IMR-90 (cell line): ENCODE results near the gene DDI2. TPM values are rescaled to one million over a fixed set of nuclear protein-coding genes. Genes with fewer than 3 reads are reported as not detected.

Source experiments
- ATAC-seq: fragments of 200-7000 bp; cut with Tn5 transposase; 2 replicates; pipeline ENCODE4 v1.9.1; 2020; ENCODE audit warnings: low read depth, mild to moderate bottlenecking, moderate library complexity
- BruUV-seq: library from RNA; stranded (reverse); fragments of 400-500 nt; replicated peaks from 2 replicates; lab custom pipeline; 2021; lab: Mats Ljungman, UMichigan
- CTCF ChIA-PET: fragments of 300-600 bp; formaldehyde crosslinking; extraction: SDS; loops from one replicate; lab custom pipeline; 2021; ENCODE audit warnings: antibody characterized with exemption; lab: Yijun Ruan, JAX
- POLR2A ChIA-PET: fragments of 300-600 bp; sonication (Branson Sonifier 250); formaldehyde crosslinking; loops from one replicate; lab custom pipeline; 2022; ENCODE audit warnings: antibody characterized with exemption; ENCODE audit not compliant: unreplicated experiment; lab: Charles Lee
- DNase-seq: peaks from one replicate; pipeline ENCODE4 v3.0.0; 2013
- H2AFZ ChIP-seq: replicated peaks from 2 replicates; pipeline ENCODE3; 2013; ENCODE audit warnings: low read length, mild to moderate bottlenecking; ENCODE audit not compliant: poor library complexity
- H2AK5ac ChIP-seq: 2 replicates; pipeline ENCODE4 v1.6.1; 2013; ENCODE audit warnings: low read depth, low read length, inconsistent platforms
- H2AK9ac ChIP-seq: replicated peaks from 2 replicates; pipeline ENCODE3; 2013; ENCODE audit warnings: mild to moderate bottlenecking, low read depth, low read length, moderate library complexity; ENCODE audit not compliant: poor library complexity
- H2BK120ac ChIP-seq: 2 replicates; pipeline ENCODE4 v1.6.1; 2013; ENCODE audit warnings: low read depth, low read length, inconsistent platforms
- H2BK15ac ChIP-seq: 3 replicates; pipeline ENCODE4 v1.6.1; 2013; ENCODE audit warnings: low read depth, low read length, inconsistent platforms
- H2BK20ac ChIP-seq: 2 replicates; pipeline ENCODE4 v1.6.1; 2013; ENCODE audit warnings: low read depth, mild to moderate bottlenecking, inconsistent platforms, low read length, moderate library complexity
- H2BK5ac ChIP-seq: 2 replicates; pipeline ENCODE4 v1.6.1; 2013; ENCODE audit warnings: mild to moderate bottlenecking, low read depth, low read length, inconsistent platforms; ENCODE audit not compliant: poor library complexity, severe bottlenecking
- H3K14ac ChIP-seq: replicated peaks from 2 replicates; pipeline ENCODE4 v1.6.1; 2013; ENCODE audit warnings: low read depth, low read length, inconsistent platforms
- H3K18ac ChIP-seq: 2 replicates; pipeline ENCODE4 v1.6.1; 2013; ENCODE audit warnings: low read depth, low read length, control low read depth
- H3K23ac ChIP-seq: 2 replicates; pipeline ENCODE4 v1.6.1; 2013; ENCODE audit warnings: low read depth, low read length, inconsistent platforms
- H3K27ac ChIP-seq: 2 replicates; pipeline ENCODE4 v1.5.1; 2013; ENCODE audit warnings: mild to moderate bottlenecking, control low read depth, low read length; ENCODE audit not compliant: insufficient read depth
- H3K27me3 ChIP-seq: 2 replicates; pipeline ENCODE4 v1.6.1; 2013; ENCODE audit warnings: low read length; ENCODE audit not compliant: control insufficient read depth, insufficient read depth
- H3K36me3 ChIP-seq: 2 replicates; pipeline ENCODE4 v1.6.1; 2013; ENCODE audit warnings: low read length, mixed read lengths; ENCODE audit not compliant: control insufficient read depth, insufficient read depth
- H3K4ac ChIP-seq: 2 replicates; pipeline ENCODE4 v1.6.1; 2013; ENCODE audit warnings: low read depth, low read length, inconsistent platforms
- H3K4me1 ChIP-seq: 2 replicates; pipeline ENCODE4 v1.6.1; 2013; ENCODE audit warnings: low read length, mixed read lengths; ENCODE audit not compliant: control insufficient read depth, insufficient read depth
- H3K4me2 ChIP-seq: 2 replicates; pipeline ENCODE4 v1.6.1; 2013; ENCODE audit warnings: low read depth, mild to moderate bottlenecking, control low read depth, low read length, moderate library complexity
- H3K4me3 ChIP-seq: 2 replicates; pipeline ENCODE4 v1.5.1; 2013; ENCODE audit warnings: low read depth, mild to moderate bottlenecking, control low read depth, low read length, moderate library complexity; ENCODE audit not compliant: insufficient read depth
- H3K56ac ChIP-seq: 2 replicates; pipeline ENCODE4 v1.6.1; 2013; ENCODE audit warnings: low read length, inconsistent platforms; ENCODE audit not compliant: insufficient read depth; ENCODE audit errors: extremely low read depth
- H3K79me1 ChIP-seq, 2 experiments: 2 replicates each; pipeline ENCODE4 v1.6.1; 2013; ENCODE audit warnings: low read length in 2 of 2, inconsistent platforms in 1 of 2, low read depth in 1 of 2
- H3K9ac ChIP-seq: 2 replicates; pipeline ENCODE4 v1.6.1; 2013; ENCODE audit warnings: low read depth, low read length, control low read depth
- H3K9me1 ChIP-seq: 2 replicates; pipeline ENCODE4 v1.6.1; 2013; ENCODE audit warnings: low read length, inconsistent platforms; ENCODE audit not compliant: insufficient read depth
- H3K9me3 ChIP-seq: 2 replicates; pipeline ENCODE4 v1.6.1; 2013; ENCODE audit warnings: low read length; ENCODE audit not compliant: control insufficient read depth, insufficient read depth
- H4K20me1 ChIP-seq: 2 replicates; pipeline ENCODE4 v1.6.1; 2013; ENCODE audit warnings: low read length, inconsistent platforms; ENCODE audit not compliant: insufficient read depth
- H4K5ac ChIP-seq: 2 replicates; pipeline ENCODE4 v1.6.1; 2013; ENCODE audit warnings: mild to moderate bottlenecking, low read depth, low read length, control low read depth
- H4K8ac ChIP-seq, 2 experiments: 2 replicates each; pipeline ENCODE4 v1.6.1; 2013; ENCODE audit warnings: low read depth in 2 of 2, low read length in 2 of 2, control low read depth in 1 of 2, inconsistent platforms in 1 of 2
- H4K91ac ChIP-seq: 2 replicates; pipeline ENCODE4 v1.6.1; 2013; ENCODE audit warnings: low read depth, low read length, inconsistent platforms; ENCODE audit not compliant: insufficient read depth
- CEBPB ChIP-seq: IDR thresholded peaks from 2 replicates; pipeline ENCODE4 v1.6.1; 2012; ENCODE audit warnings: low read depth, low read length, improper control_type of control experiment
- SMC3 ChIP-seq: fragments of 150-350 bp; IDR thresholded peaks from 2 replicates; pipeline ENCODE4 v1.6.1; 2016; ENCODE audit warnings: low read depth, mild to moderate bottlenecking, antibody characterized with exemption, low read length, moderate library complexity
- WGBS, 2 experiments: methylation state at CpG; one replicate each; pipeline versions ENCODE4 v1.1.5 to v1.1.7; 2013; ENCODE audit warnings: missing lambda C conversion rate in 2 of 2; ENCODE audit not compliant: insufficient read length in 1 of 2; ENCODE audit errors: extremely low coverage in 2 of 2; 5-methylcytosine and 5-hydroxymethylcytosine counted together
- dilution Hi-C: fragments of 300-500 bp; cut with HindIII; formaldehyde crosslinking; loops from one replicate; pipeline ENCODE4 v1.14.3; 2018; ENCODE audit warnings: low sequenced_read_pairs; ENCODE audit not compliant: unreplicated experiment
- in situ Hi-C: fragments of 300-500 bp; cut with MboI; formaldehyde crosslinking; loops from 3 replicates; pipeline ENCODE4 v1.14.3; 2019; ENCODE audit warnings: low sequenced_read_pairs, inconsistent platforms, mixed read lengths
- intact Hi-C: fragments of 100-400 bp; cut with micrococcal nuclease; formaldehyde crosslinking; loops from 2 replicates; pipeline ENCODE4 v1.10.0; 2022
- polyA plus RNA-seq, 3 experiments: library from polyadenylated mRNA; depleted of rRNA; stranded (reverse); fragments of >200 nt; gene quantifications; 2 replicates each; pipeline ENCODE4 v1.2.3, GENCODE V29; 2012; ENCODE audit warnings: low replicate concordance in 1 of 3
- total RNA-seq: library from RNA; depleted of rRNA; stranded (reverse); fragments of >200 nt; gene quantifications from 2 replicates; pipeline ENCODE4 v1.2.3, GENCODE V29; 2012

DDI2 gene
- total and polyA plus RNA-seq, 2 of the 4 experiments (the other 2 are of a cell fraction) = 6.0 to 13.4 TPM

GRCh38 chr1:15570861-15571260, 46.4 kb upstream of the DDI2 start:
- no peaks in the 10 kb centered on the region for H3K9me3 ChIP-seq
- CTCF ChIA-PET = interaction anchor here (0.6 kb wide), 1 partner anchor 10 kb away, joined by 3 read pairs; no protein-coding TSS in a partner anchor
- H2BK120ac ChIP-seq = no peak overlapping the region
- no peak overlapping the region for H4K5ac ChIP-seq
- H3K9me1 ChIP-seq = peaks cover 2% of the 10 kb centered on the region; the same call in 1 of the 2 replicates
- H3K56ac ChIP-seq = no peak overlapping the region
- BruUV-seq = no TSS peak
- no peaks in the 10 kb centered on the region for H3K4me1 ChIP-seq
- POLR2A ChIA-PET = no interaction called here
- ATAC-seq (no peak), DNase-seq (no peak)
- no peaks in the 10 kb centered on the region for H4K20me1 ChIP-seq
- H3K4me2 ChIP-seq = no peak overlapping the region
- no peak overlapping the region for H3K23ac ChIP-seq
- 0 out of 4 replicates have a peak, but pooled peaks cover 0 to 4% of the 10 kb centered on the region in 2 experiments for H3K79me1 ChIP-seq
- H4K8ac ChIP-seq = no peak overlapping the region
- H3K4me3 ChIP-seq = no peak overlapping the region
- H4K91ac ChIP-seq = no peak overlapping the region
- in situ Hi-C loops = no loop called here
- H2AK9ac ChIP-seq = no peak overlapping the region
- H2BK5ac ChIP-seq = no peak overlapping the region
- intact Hi-C loops = no loop called here
- no peak overlapping the region for H3K27ac ChIP-seq
- no peak overlapping the region for H3K9ac ChIP-seq
- H2BK15ac ChIP-seq = no peak overlapping the region
- H3K36me3 ChIP-seq = peaks cover 29% of the 10 kb centered on the region
- H3K27me3 ChIP-seq = no peaks in the 10 kb centered on the region
- no peak overlapping the region for H2AFZ ChIP-seq
- no peak overlapping the region for H3K14ac ChIP-seq
- H2AK5ac ChIP-seq = no peak overlapping the region
- no peak overlapping the region for H3K4ac ChIP-seq
- WGBS, 2 experiments = no CpG with 5 or more reads among the region's 1 CpG
- H2BK20ac ChIP-seq = no peak overlapping the region
- no peak overlapping the region for H3K18ac ChIP-seq
- dilution Hi-C loops = no loop called here
- TF ChIP-seq SMC3 (no peak), CEBPB (peak; percentile 35; the same call in 1 of the 2 replicates)
